Measurements from ENCODE around the gene MAGI2.
"Not testable (repeated sequence)": the region's sequence is repeated elsewhere in the genome, so short reads cannot be mapped to it uniquely, and the experiment has no call there.

Gene MAGI2

DNA sequence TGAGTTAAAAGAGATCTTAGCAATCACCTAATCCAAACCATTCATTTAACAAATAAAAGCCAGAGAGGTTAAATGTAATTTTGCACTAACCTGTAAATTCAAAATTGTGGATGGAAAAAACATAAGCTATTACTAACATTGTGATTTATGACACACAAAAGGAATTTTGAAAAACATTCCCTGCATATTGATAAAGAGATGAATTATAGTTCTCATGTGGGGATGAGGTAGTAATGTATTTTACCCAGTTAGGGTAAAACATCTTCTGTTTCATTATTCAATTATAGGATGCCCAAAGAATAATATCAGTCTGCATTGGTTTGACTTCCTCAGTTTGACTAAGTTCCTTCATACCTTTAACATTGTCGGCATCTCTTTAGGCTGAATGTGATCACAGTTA is 1093.6 kb downstream of the MAGI2 start:
- DNase-seq (ENCODE audit: low read depth in 2 of 2), result no peak

DNA sequence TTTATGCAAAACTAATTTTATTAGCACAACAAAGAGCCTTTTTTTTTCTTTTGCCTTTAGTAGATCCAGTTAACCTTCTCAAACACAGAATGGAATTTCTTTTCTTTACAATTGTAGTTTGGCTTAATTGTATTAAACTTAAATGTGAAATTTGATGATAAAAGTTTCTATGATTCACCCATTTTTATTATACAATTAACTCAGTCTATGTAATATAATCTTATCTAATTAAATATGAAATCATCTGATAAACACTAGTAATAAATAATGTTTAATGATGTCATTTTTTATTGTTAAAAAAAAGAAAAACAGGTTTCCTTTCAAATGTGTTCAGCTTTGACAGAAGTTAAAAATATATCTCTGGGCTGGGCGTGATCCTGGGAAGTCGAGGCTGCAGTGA is 1095.8 kb downstream of the MAGI2 start:
- no peak for DNase-seq (ENCODE audit: low read depth in 2 of 2)

DNA sequence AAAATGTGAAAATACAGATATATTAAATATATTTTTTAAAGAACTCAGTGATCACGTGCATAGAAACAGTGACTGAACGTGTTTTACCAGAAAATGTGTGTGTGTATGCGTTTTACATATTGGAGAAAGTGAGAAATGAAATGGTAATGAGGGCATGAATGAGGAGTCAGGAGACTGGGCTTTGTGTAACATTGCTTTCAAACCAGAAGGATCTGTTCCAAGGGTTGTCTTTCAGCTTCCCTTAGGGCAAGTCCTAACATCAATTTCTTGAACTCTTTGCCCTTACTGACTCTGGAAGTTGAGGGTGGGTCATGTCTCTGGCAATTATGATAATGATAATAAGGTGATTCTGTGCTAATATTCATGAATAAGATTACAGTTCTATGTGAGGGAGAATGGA is 1097.6 kb downstream of the MAGI2 start:
- no peak for DNase-seq (ENCODE audit: low read depth in 2 of 2)

DNA sequence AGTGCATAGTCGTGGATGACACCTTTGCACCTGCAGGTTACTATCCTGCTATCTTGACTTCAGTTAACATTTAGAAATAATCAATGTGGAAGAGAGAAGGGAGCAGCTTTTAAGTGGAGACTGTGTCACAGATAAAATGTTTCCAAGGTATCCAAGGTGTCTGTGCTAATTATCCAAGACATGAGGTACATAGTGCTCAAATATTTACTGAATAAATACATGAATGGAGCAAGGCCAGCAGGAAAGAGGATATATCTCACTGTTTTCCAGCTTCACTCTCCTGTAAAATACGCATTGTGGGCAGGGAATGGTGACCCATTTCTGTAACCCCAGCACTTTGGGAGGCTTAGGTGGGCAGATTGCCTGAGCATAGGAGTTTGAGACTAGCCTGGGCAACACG is 1102.5 kb downstream of the MAGI2 start:
- DNase-seq (ENCODE audit: low read depth in 2 of 2), result no peak

DNA sequence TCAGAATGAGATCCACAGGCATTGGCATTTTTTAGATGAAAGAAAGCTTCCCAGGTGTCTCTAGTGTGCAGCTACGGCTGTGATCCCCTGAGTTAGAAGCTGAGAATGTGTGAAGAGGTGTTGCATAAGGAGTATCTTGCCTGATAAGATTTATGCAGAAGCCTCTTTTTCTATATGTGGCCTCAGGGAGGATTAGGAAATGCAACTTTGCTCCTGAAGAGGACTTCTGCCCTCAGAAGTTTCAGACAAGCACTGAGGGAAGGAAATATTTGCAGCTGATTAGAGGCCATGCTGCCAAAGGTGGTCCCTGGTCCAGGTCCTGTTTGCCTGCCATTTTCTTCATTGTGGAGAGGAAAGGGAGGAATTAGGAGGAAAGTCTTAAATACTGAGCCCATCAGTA is 1103.1 kb downstream of the MAGI2 start:
- no peak for DNase-seq (ENCODE audit: low read depth in 2 of 2)

DNA sequence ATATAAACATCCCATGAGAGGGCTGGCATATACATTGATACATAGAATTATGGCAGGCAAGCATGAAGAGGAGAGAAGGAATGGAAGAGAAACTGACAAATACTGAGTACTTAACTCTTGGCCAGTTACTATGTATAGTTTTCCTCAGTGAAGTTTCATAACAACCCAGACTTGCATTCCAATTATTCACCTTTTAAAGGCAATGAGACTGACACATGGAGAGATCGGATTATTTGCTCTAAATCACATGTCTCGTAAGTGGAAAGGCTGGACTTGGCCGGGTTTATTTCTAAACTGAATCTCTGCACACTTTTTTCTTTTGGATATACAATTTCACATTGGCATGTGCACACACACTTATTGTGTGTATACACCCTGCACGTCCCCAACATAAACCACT is 1106.6 kb downstream of the MAGI2 start:
- DNase-seq (ENCODE audit: low read depth in 2 of 2), result no peak

DNA sequence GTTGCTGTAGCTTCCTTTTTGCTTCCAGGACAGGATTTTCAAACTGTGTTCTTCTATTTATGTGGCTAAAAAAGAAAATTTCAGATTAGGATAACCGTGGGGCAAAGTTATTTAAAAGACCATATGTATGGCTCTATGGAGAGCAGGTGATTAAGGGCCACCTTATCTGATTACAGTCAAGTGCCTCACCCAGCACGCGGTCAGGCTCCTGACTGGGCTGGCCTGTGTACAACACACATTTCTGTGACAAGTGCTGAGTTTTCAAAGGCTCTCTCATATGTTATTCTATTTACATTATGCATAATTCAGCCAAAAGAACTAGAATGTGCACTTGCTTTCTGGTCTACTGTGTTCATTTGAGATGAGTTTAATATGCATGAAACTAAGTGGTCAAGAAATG is 1107.5 kb downstream of the MAGI2 start:
- DNase-seq (ENCODE audit: low read depth in 2 of 2), result no peak

DNA sequence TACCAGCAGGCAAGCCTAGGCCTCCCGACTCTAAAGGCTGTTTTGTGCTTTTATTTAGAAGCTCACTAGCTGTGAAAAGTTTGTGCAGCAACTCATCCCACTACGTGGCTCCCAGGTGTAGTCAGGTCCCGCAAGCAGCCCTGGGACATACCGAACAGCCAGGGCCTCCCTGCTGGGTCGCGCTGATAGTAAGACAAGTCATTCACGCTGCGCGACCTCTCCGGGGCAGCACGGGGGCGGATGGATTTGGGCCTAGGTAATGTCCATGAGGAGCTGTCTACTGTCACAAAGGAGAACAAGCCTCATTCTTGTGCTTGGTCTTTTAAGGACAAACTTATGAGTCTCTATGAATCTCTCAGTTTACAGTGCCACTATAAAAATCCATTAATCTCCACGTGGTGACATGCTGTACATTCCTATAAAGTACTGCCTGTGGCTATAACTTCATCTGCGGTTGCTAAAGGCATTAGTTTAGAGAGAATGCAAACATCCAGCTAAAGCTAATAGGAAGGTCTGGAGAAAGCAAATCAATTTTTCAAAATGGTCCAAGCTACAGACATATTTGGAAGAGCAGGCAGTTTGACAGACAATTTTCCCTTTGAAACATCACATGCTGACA is 1108.1 kb downstream of the MAGI2 start:
- DNase-seq (ENCODE audit: low read depth in 2 of 2), result no peak

DNA sequence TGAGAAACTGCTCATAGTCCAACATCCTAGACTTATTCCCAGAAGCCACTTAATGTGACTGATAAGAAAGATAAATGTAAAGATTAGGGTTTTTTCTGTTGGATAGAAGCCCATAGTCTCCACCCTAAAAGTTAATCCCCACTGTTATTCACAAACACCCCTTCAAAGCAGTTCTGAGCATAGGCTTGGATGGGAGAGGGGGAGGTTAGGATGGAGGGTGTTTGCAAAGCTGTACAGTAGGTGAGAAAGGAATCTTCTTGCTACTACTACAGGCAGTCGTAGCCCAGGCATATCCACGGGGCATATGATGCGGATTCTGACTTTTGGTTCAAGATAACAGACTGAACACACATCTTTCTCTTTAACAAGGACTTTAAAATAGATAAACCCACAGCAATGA is 1119.0 kb downstream of the MAGI2 start:
- DNase-seq (ENCODE audit: low read depth in 2 of 2), result no peak

DNA sequence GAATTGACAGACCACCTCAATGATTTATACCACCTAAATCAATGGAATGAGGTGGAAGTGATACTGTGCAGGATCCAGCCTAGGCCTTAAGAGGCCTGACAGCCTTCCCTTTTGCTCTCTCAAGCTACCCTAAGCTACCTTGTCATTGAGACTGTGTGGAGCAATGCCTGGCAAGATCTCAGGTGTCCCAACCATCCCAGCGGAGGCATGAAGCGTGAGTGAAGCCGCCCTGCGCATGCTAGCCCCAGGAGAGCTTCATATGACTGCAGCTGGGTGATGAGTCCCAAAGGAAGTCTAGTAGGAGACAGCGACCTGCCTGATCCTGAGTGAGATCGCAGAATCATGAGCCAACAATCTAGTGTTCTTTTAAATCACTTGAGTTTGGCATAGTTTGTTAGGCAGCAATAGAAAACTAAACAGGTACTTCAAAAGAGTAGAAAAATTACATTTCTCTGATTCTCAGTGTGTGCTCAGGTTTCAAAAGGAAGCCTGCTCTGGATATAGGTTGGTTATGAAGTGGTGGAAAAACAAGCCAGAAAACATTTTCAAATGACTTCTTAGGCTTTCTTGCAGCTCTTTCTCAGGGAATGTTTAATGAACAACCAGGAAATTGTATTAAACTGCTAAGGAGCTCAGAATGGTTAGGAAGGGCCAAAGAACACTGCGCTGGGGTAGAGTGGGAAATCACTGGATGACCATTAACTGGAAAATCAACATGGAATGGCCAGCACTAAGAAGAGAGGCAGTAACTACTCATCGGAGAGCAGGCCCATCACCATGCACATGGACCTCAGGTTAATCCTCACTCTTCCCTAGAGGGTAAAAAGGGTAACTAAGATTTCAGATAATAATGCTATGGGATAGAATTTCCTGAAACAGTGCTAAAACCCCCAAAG is 1119.7 kb downstream of the MAGI2 start:
- no peak for DNase-seq (ENCODE audit: low read depth in 2 of 2)

DNA sequence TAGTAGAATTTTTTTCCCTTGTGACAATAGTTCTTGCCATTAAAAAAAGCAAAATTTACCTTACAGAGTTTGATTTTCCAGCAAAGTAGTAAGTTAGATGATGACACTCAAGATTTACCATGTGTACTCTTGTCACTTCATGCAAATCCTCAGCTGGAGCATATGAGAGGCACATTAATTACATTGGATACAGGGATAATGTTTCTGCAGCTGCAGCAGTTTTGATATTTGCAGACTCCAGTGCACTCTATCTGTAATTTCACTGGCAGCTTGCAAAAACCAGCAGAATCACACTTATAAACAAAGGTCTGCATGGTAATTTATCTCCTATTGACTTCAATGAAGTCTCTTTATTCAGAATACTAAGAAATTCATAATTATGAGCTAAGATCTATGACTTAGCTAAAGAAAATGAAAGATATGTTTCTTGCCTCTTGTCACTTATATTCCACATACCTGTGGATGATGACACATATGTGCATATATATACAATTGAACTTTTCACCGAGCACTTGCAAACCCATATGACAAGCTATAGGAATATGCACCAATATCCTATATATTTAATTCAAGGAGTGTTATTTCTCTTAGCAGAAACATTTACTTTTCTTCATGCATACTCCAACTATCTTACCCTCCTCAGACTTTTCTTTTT is 1124.3 kb downstream of the MAGI2 start:
- no peak for DNase-seq (ENCODE audit: low read depth in 2 of 2)

DNA sequence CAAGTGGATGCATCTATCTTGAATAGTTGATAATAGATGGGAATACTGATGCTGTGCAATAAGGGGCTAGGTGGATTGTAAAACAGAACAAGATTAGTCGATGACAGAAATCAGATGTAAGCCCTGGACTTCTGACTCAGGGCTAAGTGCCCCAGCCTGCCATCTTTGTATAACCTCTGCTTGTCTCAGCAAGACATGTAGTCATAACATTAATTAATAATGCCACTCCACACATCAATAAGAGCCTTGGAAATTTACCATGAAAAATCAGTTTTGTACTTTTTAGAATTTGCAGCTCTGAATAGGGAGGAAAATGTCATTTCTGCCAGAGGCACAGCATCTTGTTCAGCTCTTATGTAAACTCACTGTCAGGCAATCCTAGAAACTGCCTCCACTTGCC is 1125.7 kb downstream of the MAGI2 start:
- no peak for DNase-seq (ENCODE audit: low read depth in 2 of 2)

DNA sequence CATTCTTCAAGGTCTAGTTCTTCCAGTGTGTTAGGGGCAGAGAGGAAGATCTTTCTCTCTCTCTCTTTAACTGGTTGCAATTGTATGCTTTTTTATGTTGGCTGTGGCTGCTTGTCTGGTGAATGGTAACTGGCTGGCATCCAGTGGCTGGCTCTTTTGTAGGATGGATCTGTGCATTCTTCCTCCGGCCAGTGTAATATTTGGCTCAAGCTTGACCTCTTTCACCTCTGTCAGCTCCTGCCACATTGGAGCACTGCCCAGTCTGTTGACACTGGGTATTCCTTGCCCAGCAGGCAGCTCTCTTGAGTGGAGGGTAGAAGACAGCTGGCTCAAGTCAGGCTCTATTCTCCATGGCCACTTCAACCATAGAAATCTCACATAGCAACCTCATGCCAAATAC is 1126.6 kb downstream of the MAGI2 start:
- DNase-seq (ENCODE audit: low read depth in 2 of 2), result no peak

DNA sequence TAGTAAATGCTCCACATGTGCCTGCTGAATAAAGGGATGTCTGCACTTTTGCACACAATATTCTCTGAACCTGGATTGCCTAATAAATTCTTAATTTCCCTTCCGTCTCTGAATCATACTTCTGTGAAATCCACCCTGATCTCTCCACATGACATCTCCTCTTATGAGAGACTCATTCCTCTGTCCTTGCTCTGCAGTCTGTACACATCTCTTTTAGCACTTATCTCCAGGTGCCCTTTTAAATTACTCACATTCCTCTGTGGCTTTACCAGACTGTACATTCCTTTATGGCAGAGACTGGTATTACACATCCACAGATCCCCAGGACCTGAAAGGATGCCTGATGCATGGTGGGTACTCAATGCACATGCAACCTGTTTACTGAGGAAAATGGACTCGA is 1127.3 kb downstream of the MAGI2 start:
- no peak for DNase-seq (ENCODE audit: low read depth in 2 of 2)

DNA sequence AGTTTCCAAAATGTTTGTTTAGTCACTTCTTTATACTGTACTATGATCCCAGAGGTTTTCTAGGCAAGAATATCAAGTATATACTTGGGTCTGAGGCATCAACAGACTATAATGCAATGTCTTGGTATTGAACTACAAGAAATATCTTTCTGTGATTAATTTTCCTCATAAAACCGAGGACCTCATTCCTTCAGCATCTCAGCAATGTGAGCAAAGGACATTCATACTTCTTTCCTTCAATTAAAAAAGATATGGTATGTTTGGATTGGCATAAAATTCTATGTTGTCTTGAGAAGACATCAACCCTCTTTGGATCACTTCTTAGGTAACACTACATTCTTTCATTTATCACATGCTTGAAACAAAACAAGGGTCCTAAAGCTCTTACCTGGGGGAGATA is 1130.3 kb downstream of the MAGI2 start:
- DNase-seq (ENCODE audit: low read depth in 2 of 2), result no peak

DNA sequence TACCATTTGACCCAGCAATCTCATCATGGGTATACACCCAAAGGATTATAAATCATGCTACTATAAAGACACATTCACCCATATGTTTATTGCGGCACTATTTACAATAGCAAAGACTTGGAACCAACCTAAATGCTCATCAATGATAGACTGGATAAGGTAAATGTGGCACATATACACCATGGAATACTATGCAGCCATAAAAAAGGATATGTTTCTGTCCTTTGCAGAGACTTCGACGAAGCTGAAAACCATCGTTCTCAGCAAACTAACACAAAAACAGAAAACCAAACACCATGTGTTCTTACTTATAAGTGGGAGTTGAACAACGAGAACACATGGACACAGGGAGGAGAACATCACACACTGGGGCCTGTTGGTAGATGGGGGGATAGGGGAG is 1131.2 kb downstream of the MAGI2 start:
- not testable (repeated sequence) for DNase-seq (ENCODE audit: low read depth in 2 of 2)

DNA sequence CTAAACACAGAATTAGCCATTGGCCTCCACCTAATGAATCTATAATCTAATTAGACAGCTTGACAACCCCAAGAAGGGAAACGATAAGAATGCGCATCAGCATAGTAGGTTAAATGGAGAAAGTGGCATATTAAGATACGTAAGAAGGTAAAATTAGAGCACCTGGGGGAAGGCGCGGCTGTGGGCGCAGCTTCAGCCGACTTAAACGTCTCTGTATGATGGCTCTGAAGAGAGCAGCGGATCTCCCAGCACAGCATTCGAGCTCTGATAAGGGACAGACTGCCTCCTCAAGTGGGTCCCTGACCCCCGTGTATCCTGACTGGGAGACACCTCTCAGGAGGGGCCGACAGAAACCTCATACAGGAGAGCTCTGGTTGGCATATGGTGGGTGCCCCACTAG is 1136.1 kb downstream of the MAGI2 start:
- DNase-seq (ENCODE audit: low read depth in 2 of 2), result no peak

DNA sequence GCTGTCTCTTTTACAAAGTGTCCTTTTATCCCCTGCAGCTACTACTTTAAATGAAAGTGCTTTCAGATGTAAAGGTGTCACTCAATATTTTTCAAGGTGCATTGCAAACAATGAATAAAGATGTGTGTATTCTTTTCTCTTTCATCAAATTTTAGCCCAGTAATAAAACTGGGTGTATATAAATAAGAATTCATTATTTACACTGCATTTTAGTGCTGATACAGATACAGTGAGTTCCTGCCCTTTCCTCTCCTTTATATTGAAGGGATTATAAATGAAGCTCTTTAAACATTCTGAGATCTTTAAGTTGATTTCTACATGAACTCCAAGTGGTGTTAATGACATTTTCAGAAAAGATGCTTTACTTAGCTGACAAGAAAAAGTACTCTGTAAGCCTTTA is 1137.4 kb downstream of the MAGI2 start:
- DNase-seq (ENCODE audit: low read depth in 2 of 2), result no peak

DNA sequence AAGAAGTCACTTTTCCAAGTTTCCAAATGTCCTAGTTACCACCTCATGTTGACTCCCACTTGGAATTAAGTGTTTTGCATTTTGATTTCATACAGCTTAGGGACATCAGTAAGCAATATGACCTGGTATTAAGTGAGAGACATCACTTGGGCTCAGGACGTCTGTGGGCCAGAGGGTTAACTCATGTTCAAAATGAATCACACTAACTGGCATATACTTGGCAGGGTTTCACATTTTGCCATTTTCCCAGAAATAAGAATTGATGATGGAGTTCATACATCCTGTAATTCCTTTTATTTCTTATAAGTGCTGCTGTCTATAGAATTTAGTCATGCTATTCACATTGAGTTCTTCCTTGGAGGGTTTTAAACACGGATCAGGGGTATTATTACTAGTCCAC is 1138.3 kb downstream of the MAGI2 start:
- no peak for DNase-seq (ENCODE audit: low read depth in 2 of 2)

DNA sequence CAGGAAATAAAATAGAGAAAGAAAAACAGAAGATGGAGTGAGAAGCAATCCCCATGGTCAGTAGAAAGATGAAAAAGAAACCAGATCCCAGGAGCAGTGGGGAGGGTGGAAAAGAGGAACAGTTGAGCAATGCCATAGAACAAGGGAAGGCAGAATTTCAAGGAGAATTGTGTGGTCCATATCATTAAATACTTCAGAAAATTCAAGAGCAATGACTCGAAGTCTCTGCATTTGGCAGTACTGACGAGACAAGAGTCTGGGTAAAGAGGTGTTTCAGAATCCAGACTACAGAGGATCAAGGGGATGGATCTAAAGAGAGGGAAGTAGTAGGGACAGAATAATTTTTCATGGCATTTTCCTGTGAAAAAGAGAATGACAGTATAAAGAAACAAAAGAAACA is 1142.3 kb downstream of the MAGI2 start:
- no peak for DNase-seq (ENCODE audit: low read depth in 2 of 2)

DNA sequence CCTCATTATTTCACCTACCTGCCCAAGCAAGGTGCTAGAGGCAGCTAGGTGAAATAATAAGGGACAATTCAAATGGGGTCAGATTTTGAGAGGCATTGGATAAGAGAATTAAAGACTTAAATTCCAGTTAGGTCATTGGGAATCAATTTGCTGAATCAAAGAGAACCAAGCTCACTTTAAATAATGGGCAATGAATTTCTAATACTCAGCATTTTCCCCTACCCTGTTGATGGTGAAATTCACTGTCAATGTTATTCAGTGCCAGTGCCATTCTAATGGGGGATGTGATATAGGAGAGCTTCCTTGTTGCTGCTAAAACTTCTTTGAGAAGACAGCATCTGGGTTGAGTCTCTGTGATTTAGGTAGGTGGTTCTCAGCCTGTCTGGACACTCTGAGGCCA is 1145.6 kb downstream of the MAGI2 start:
- DNase-seq (ENCODE audit: low read depth in 2 of 2), result no peak

DNA sequence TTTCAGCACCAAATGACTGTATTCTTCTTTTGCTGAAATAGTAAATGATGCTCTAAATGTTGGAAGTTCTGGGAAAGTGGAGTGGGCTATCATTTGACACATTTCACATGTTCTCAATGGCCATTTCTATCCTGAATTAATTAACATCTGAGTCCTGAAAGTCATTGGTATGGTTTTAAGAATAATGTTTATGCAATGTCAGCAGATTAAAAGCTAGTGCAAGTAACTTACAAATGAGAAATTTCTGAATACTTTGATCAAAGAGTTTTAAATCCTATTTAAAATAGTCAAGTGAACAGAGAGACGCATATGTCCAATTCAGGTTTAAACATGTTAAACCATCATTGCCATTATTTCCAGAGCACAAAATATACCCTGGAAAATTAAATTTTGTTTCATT is 1146.8 kb downstream of the MAGI2 start:
- DNase-seq (ENCODE audit: low read depth in 2 of 2), result no peak

DNA sequence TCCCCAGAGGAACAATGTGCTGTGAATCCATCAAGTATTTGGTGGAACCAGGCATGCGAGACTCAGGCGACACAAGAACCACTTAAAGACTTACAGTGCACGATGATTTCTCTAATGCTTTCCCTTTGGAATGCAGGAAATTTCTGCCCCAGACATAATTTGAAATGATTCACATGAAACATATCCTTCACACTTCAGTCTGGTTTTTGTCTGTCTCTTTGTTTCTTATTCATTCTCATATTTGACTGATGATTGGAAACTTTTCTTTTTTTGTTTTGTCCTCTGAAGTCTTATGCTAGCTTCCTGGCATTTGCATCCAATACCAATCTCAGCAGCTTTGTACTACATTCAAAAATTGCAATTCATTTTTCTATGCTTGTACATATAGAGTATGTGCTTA is 1152.1 kb downstream of the MAGI2 start:
- DNase-seq (ENCODE audit: low read depth in 2 of 2), result no peak

Measured in stimulated activated CD4-positive, alpha-beta T cell treated with anti-CD3 and anti-CD28 coated beads, Interleukin-15, amount 100 ng/mL, for 48 hours (primary cell).